Activated CD8-positive, alpha-beta memory T cell treated with anti-CD3 and anti-CD28 coated beads for 4 hours (primary cell): ENCODE measurements around the gene TMEM163.
"Not testable (repeated sequence)": the region's sequence is repeated elsewhere in the genome, so short reads cannot be mapped to it uniquely, and the experiment has no call there.

Source experiments
- DNase-seq, 2 donors: peaks; one replicate each; pipeline ENCODE4 v3.0.0-alpha.2; 2020; ENCODE audit warnings: low read depth in 2 of 2

TMEM163 gene

GRCh38 chr2:134723742-134724141, 4.9 kb upstream of the TMEM163 start:
- not testable (repeated sequence) for DNase-seq

- no peak for DNase-seq
Observed at GRCh38 chr2:134722728-134723127, 3.9 kb upstream of the TMEM163 start.

DNA sequence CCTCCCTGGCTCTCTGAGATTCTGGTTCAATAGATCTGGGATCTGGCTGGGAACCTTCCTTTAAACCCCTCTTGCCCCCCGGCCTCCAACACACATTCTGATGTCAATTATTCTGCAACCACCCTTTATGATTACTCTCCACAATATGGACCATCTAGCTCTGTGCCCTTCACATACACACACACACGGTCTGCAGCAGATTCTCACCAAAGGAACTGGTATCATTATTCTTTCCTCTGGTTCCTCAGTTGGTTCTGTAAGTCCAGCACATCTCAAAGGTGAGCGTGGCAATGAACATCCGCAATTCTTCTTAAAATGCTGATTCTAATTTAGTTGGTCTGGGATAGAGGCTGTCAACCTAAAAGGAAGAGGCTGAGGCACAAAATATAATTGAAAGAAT, 2.8 kb upstream of the TMEM163 start:
- DNase-seq, result no peak

DNA sequence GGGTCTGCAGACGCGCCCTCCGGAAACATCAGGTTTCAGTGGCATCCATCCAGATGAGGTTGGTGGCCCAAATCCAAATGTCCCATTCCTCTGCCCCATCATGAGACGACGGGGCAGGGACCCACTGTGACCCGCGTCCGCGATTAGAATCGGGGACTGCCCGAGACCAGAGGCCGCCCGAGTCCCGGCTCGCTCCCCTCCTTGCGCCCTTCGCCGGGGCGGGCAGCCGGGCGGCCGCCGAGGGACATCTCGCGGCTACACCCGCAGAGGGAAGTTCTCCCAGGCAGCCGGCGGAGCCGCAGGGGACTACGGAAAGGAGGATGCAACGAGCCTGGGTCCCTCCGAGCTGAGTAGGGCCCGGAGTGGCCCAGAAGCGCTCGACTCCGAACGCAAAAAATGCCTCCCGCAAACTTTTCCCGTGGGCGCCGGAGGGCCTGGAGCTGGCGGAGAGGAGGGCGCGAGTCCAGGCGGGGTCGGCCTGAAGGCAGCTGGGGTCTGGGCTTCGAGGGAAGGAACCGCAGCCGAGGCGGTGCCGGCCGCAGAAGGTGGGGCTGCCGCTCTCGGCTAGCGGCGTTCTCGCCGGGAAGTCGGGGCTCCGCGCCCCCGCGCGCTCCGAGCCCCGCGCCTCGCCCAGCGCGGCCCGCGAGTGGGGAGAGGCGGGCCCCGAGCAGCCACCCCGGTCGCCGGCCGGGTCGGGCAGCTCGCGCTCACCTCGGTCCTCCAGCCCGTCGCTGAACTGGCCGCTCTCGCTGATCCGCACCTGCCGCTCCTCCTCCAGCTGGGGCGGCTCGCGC, 580 bp downstream of the TMEM163 start:
- no peak for DNase-seq

- DNase-seq, result no peak
Observed at GRCh38 chr2:134717286-134718022, 1.3 kb downstream of the TMEM163 start.

DNA sequence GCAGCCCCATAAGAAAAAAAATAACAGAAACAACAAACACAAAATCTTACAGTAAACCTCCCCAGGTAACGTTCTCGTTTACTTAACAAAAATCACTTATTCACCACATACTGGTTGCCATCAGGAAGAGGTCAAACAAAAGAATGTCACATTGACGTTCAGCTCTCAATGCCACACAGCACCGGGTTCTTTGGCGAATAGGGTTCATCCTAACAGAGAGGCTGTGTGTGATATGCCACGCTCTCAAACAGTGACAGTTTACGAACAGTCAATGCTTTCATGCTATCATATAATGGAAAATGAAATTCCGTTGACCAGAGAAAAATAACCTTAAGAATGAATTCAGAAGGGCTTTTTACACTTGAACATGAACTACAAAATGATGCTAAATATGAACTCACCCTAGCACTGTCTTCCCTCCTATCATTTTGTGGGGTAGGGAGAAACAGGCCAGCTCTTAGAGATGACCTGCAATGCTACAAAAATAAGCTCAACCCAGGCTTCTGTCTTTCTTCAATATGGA, 2.0 kb downstream of the TMEM163 start:
- no peak for DNase-seq

GRCh38 chr2:134715932-134716643, 2.7 kb downstream of the TMEM163 start:
- DNase-seq, result no peak

- DNase-seq, result no peak
Observed at GRCh38 chr2:134714228-134714627, 4.6 kb downstream of the TMEM163 start.

GRCh38 chr2:134713606-134714005, 5.2 kb downstream of the TMEM163 start:
- no peak for DNase-seq

DNA sequence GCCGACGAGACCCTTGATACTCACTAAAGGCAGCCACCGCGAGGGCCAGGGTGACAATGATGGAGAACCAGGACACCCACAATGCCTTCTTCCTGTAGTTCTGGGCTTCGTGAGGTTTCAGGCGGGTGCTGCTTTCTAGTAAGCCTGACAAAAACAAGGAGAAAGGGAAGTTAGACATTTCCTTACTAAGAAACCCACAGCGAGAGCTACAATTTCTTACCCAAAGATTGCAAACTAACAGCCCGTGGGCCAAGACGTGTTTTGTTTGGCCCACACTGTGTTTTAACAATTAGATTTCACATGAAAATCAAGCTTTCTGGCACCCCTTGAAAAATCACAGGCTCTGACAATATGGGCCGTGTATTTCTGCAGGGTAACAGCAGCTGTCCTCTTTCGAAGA, 5.6 kb downstream of the TMEM163 start:
- DNase-seq, result no peak

- no peak for DNase-seq
Observed at GRCh38 chr2:134712736-134713135, 6.1 kb downstream of the TMEM163 start.

DNA sequence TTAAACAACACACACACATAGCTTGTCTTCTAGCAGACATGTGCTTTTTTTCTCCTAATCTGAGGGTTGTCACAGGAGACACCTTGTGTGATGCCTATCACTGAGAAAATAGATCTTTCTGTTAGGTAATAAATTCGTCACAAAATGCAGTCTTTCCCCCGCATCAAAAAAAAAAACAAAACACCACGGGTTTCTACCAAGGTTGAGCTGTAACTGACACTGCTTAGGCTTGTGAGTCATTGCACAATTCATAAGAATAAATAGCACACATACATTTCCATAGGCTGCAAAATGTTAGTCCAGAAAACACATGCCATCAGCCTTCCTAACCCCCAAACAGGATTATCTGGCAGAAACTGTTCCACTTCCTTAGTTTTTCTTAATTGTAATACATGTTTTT, 6.5 kb downstream of the TMEM163 start:
- no peak for DNase-seq

GRCh38 chr2:134711692-134712091, 7.1 kb downstream of the TMEM163 start:
- DNase-seq, result no peak

- DNase-seq, result no peak
Observed at GRCh38 chr2:134707330-134707676, 11.5 kb downstream of the TMEM163 start.

DNA sequence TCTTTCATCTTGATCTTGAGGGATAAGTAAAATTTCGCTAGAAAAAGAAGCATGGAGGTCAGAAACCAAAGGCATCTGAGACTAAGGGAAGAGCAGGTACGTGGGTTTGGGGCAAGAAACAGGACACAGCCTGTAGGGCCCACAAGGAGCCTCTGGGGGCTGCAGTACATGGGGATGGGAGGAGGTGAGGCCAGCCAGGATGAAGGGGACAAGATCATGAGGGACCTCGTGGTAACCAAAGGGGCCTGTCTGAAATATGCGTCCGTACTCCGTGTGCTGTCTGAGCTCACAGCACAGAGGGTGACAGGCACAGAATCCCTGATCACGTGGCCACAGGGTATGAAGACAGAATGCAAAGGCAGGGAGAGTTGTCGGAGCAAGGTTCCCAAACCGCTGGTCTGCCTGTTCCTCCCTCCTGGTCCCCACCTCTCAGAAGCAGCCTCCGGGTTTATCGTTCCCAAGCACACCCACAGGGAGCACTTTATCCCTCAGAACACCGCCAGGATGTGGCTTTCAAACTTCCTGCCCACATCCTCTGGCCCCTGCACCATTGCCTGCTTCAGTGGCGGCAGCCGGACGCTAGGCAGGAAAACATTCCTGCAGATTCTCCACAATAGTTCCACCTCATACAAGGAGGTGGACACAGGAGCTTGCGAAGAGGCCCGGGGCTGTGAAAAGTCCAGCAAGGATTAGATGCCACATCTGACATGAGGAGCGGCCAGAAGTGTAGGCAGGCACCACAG, 12.0 kb downstream of the TMEM163 start:
- DNase-seq, result no peak

DNA sequence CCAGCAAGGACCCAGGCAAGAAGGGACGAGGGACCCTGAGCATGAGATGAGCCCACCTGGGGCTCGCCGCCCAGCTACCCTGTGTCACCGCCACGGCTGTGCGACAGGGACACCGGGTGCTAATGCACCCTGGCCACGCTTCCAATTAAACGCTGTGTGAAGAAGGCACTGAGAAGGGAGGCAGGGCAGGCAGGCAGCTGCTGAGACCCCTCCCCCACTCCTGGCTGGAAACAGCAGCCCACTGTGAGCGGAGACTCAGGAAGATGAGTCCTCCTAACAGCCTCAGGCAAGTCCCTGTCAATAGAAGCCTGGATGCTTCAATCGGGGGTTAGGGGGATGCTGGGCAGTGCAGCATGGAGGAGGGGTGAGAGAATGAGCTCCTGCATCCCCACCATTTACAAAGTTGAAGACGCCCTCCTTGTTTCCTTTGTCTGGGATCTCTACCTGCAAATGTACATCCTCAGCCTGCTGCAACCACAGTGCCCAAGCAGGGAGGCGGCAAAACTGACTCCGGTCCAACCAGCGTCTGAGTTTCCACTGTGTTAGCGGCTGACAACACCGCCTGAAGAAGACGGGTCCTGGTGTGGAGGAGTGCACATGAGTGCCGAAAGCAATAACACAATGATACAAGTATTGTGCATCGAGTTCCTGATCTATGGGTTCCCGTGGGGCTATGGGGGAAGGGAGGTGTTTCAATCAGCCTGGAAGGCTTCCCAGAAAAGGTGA, 12.8 kb downstream of the TMEM163 start:
- no peak for DNase-seq

- DNase-seq, result no peak
Observed at GRCh38 chr2:134704173-134704572, 14.6 kb downstream of the TMEM163 start.

GRCh38 chr2:134703426-134703825, 15.4 kb downstream of the TMEM163 start:
- no peak for DNase-seq

- no peak for DNase-seq
Observed at GRCh38 chr2:134700730-134701129, 18.1 kb downstream of the TMEM163 start.

DNA sequence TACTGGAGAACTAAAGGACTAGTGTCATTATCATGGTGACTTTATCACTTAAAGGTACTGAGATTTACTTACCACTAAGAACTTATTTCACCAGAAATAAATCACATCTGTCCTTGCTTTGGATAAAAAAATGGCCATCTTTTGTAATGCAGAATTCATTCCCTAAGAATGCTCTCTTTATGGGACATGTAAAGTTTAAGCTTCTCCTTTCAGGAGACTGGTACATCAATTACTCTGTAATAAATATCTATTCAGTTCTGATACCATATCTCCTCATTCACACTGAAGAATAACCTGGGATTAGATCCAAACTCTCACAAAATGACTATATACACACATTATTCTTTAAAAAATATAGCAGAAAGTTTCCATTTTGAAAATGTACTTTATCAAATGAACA, 24.4 kb downstream of the TMEM163 start:
- DNase-seq, result no peak
